Glutamatergic neuron (in vitro differentiated cells): ENCODE results near the gene PLBD1. TPM values are rescaled to one million over a fixed set of nuclear protein-coding genes. Genes with fewer than 3 reads are reported as not detected.

Experiments
- DNase-seq: peaks from one replicate; pipeline ENCODE4 v3.0.0; 2022
- H3K27ac Mint-ChIP-seq: one replicate; pipeline ENCODE4 v1.8.0; 2020; ENCODE audit warnings: mild to moderate bottlenecking, mixed read lengths, inconsistent platforms; ENCODE audit not compliant: unreplicated experiment
- H3K27me3 Mint-ChIP-seq: one replicate; pipeline ENCODE4 v1.8.0; 2020; ENCODE audit warnings: mild to moderate bottlenecking, moderate library complexity, mixed read lengths, inconsistent platforms; ENCODE audit not compliant: unreplicated experiment
- H3K36me3 Mint-ChIP-seq: one replicate; pipeline ENCODE4 v1.8.0; 2020; ENCODE audit warnings: mild to moderate bottlenecking, mixed read lengths, inconsistent platforms; ENCODE audit not compliant: unreplicated experiment
- H3K4me1 Mint-ChIP-seq: one replicate; pipeline ENCODE4 v1.8.0; 2020; ENCODE audit warnings: mild to moderate bottlenecking, low read depth, mixed read lengths, inconsistent platforms; ENCODE audit not compliant: unreplicated experiment
- H3K4me3 Mint-ChIP-seq: one replicate; pipeline ENCODE4 v1.8.0; 2020; ENCODE audit warnings: mild to moderate bottlenecking, mixed read lengths, inconsistent platforms; ENCODE audit not compliant: unreplicated experiment
- H3K9me3 Mint-ChIP-seq: one replicate; pipeline ENCODE4 v1.8.0; 2020; ENCODE audit warnings: mild to moderate bottlenecking, moderate library complexity, mixed read lengths, inconsistent platforms; ENCODE audit not compliant: unreplicated experiment
- CTCF ChIP-seq: fragments of 200-600 bp; sonication (generic); IDR thresholded peaks from one replicate; pipeline ENCODE4 v1.5.0; 2021; ENCODE audit not compliant: partially characterized antibody, unreplicated experiment
- long read RNA-seq: library from polyadenylated mRNA; unstranded; transcript quantifications from one replicate; pipeline ENCODE4 v2.0.0, GENCODE V29; 2020; ENCODE audit not compliant: unreplicated experiment
- total RNA-seq: library from RNA; stranded (reverse); fragmentation: NEBNext Ultra II Directional; extraction: Animal tissue kit (Norgen Biotek cat#: 25700); gene quantifications from one replicate; pipeline ENCODE4 v1.2.1, GENCODE V29; 2021; ENCODE audit not compliant: unreplicated experiment

The PLBD1 gene
- 0.32 TPM for total RNA-seq
- long read RNA-seq, partial matches to known transcripts, result 0 of 1 reads
- long read RNA-seq, other reads (novel, unspliced or antisense), result 0 of 1 reads

GRCh38 chr12:14567351-14568162 is at the start of gene PLBD1:
Gene PLBD1 (minus strand): TSS chr12:14567883. CDS start chr12:14567696, 187 bp downstream.
- TF ChIP-seq CTCF, result no peak
- Mint-ChIP-seq H3K27ac (no peak within 1 kb of the TSS), H3K4me1 (peaks cover 2% of the 10 kb centered on the region), H3K27me3 (peaks cover 5% of the 10 kb centered on the region), H3K9me3 (peaks cover 2% of the 10 kb centered on the region), H3K4me3 (peak within 1 kb of the TSS; percentile 75), H3K36me3 (no peaks in the 10 kb centered on the region)
- peak; percentile 42 for DNase-seq

- TF ChIP-seq CTCF, result no peak
- no peaks in the 10 kb centered on the region for H3K9me3 Mint-ChIP-seq
- H3K4me3 Mint-ChIP-seq, result no peak overlapping the region
- no peaks in the 10 kb centered on the region for H3K27me3 Mint-ChIP-seq
- H3K4me1 Mint-ChIP-seq, result peaks cover 3% of the 10 kb centered on the region
- H3K27ac Mint-ChIP-seq, result no peak overlapping the region
- DNase-seq, result no peak
- no peaks in the 10 kb centered on the region for H3K36me3 Mint-ChIP-seq
Measured at GRCh38 chr12:14614704-14615121, 47.0 kb upstream of the PLBD1 start.

GRCh38 chr12:14613718-14614117 is 46.0 kb upstream of the PLBD1 start:
- no peak for TF ChIP-seq CTCF
- Mint-ChIP-seq H3K27me3 (no peaks in the 10 kb centered on the region), H3K4me1 (peaks cover 3% of the 10 kb centered on the region), H3K4me3 (no peak overlapping the region), H3K36me3 (no peaks in the 10 kb centered on the region), H3K9me3 (no peaks in the 10 kb centered on the region), H3K27ac (no peak overlapping the region)
- no peak for DNase-seq

- no peak overlapping the region for H3K27ac Mint-ChIP-seq
- no peaks in the 10 kb centered on the region for H3K9me3 Mint-ChIP-seq
- peaks cover 3% of the 10 kb centered on the region for H3K4me1 Mint-ChIP-seq
- H3K36me3 Mint-ChIP-seq, result no peaks in the 10 kb centered on the region
- no peak for DNase-seq
- no peaks in the 10 kb centered on the region for H3K27me3 Mint-ChIP-seq
- no peak overlapping the region for H3K4me3 Mint-ChIP-seq
- TF ChIP-seq CTCF, result no peak
Measured at GRCh38 chr12:14612898-14613445, 45.3 kb upstream of the PLBD1 start.

- no peak overlapping the region for H3K4me3 Mint-ChIP-seq
- H3K27me3 Mint-ChIP-seq, result no peaks in the 10 kb centered on the region
- no peaks in the 10 kb centered on the region for H3K9me3 Mint-ChIP-seq
- DNase-seq, result no peak
- H3K27ac Mint-ChIP-seq, result no peak overlapping the region
- H3K4me1 Mint-ChIP-seq, result peaks cover 3% of the 10 kb centered on the region
- H3K36me3 Mint-ChIP-seq, result no peaks in the 10 kb centered on the region
- TF ChIP-seq CTCF, result no peak
Measured at GRCh38 chr12:14612250-14612649, 44.6 kb upstream of the PLBD1 start.
